NCI-H1417 treated with DMSO at 0.1 percent for 48 hours (cell line): ENCODE measurements around the gene ATP4B.
"Not testable (repeated sequence)": the region's sequence is repeated elsewhere in the genome, so short reads cannot be mapped to it uniquely, and the experiment has no call there.

ENCODE experiments used
- DNase-seq: peaks from one replicate; lab custom pipeline; 2025; lab: John Stamatoyannopoulos, UW

The ATP4B gene

GRCh38 chr13:113639616-113640262 is 18.3 kb downstream of the ATP4B start:
- no peak for DNase-seq

- DNase-seq = no peak
Observed at GRCh38 chr13:113638806-113639205, 19.2 kb downstream of the ATP4B start.

GRCh38 chr13:113638173-113638746 is 19.7 kb downstream of the ATP4B start:
- DNase-seq = no peak

- DNase-seq = no peak
Observed at GRCh38 chr13:113637262-113638160, 20.5 kb downstream of the ATP4B start.

- no peak for DNase-seq
Observed at GRCh38 chr13:113636266-113636963, 21.6 kb downstream of the ATP4B start.

- no peak for DNase-seq
Observed at GRCh38 chr13:113635709-113636108, 22.3 kb downstream of the ATP4B start.

GRCh38 chr13:113635048-113635420 is 23.0 kb downstream of the ATP4B start:
- DNase-seq = no peak

GRCh38 chr13:113634279-113635047 is 23.5 kb downstream of the ATP4B start:
- no peak for DNase-seq

GRCh38 chr13:113633485-113633873 is 24.5 kb downstream of the ATP4B start:
- DNase-seq = no peak

- DNase-seq = no peak
Observed at GRCh38 chr13:113632706-113633484, 25.1 kb downstream of the ATP4B start.

- no peak for DNase-seq
Observed at GRCh38 chr13:113631341-113632095, 26.5 kb downstream of the ATP4B start.

- peak; percentile 87 for DNase-seq
Observed at GRCh38 chr13:113630804-113631203, 27.2 kb downstream of the ATP4B start.

- DNase-seq = peak; percentile 87
Observed at GRCh38 chr13:113630296-113630695, 27.7 kb downstream of the ATP4B start.

GRCh38 chr13:113629866-113630265 is 28.1 kb downstream of the ATP4B start:
- no peak for DNase-seq

GRCh38 chr13:113628291-113629270 is 29.4 kb downstream of the ATP4B start:
- no peak for DNase-seq

GRCh38 chr13:113627136-113627535 is 30.9 kb downstream of the ATP4B start:
- no peak for DNase-seq

GRCh38 chr13:113625965-113626721 is 31.9 kb downstream of the ATP4B start:
- DNase-seq = no peak

- DNase-seq = not testable (repeated sequence)
Observed at GRCh38 chr13:113624640-113625304, 33.2 kb downstream of the ATP4B start.
